Neural progenitor cell (in vitro differentiated cells): ENCODE data around the gene CACHD1.

Experiments used
- CTCF ChIP-seq: fragments of 200-600 bp; sonication (generic); IDR thresholded peaks from 2 replicates; pipeline ENCODE4 v1.5.1; 2017; ENCODE audit warnings: antibody characterized with exemption, mild to moderate bottlenecking
- EZH2 ChIP-seq: fragments of 200-600 bp; sonication (generic); IDR thresholded peaks from 2 replicates; pipeline ENCODE4 v1.6.1; 2017; ENCODE audit warnings: antibody characterized with exemption, mild to moderate bottlenecking, moderate library complexity
- EZH2phosphoT487 ChIP-seq: fragments of 200-600 bp; sonication (generic); IDR thresholded peaks from 2 replicates; pipeline ENCODE4 v1.6.1; 2017; ENCODE audit warnings: antibody characterized with exemption

- TF ChIP-seq CTCF (no peak), EZH2phosphoT487 (no peak), EZH2 (no peak)
Measured at GRCh38 chr1:64721576-64722145, 251.7 kb downstream of the CACHD1 start.
